Loucy (cell line): ENCODE measurements around the gene NUDCD2.

Experiments used
- CTCF ChIP-seq: fragments of 200-600 bp; sonication (generic); conservative IDR thresholded peaks from 2 replicates; pipeline ENCODE4 v1.5.1; 2014; ENCODE audit warnings: mild to moderate bottlenecking, antibody characterized with exemption, low read length
- EZH2phosphoT487 ChIP-seq: fragments of 200-600 bp; IDR thresholded peaks from 2 replicates; pipeline ENCODE4 v1.6.1; 2018; ENCODE audit warnings: antibody characterized with exemption, mild to moderate bottlenecking, moderate library complexity, borderline replicate concordance

GRCh38 chr5:163440954-163441353 is 18.9 kb downstream of the NUDCD2 start:
- TF ChIP-seq CTCF (no peak), EZH2phosphoT487 (no peak)
